ENCODE results near the gene PSAPL1. TPM values are rescaled to one million over a fixed set of nuclear protein-coding genes. Genes with fewer than 3 reads are reported as not detected.

Gene PSAPL1
- total and polyA plus RNA-seq, 2 of the 8 experiments (the other 6 are each of a cell fraction or from before 2014, with no cell fraction given): 0.03 TPM; not detected in 1

GRCh38 chr4:7469023-7469422, 34.3 kb upstream of the PSAPL1 start:
- CTCF ChIA-PET (ENCODE audit: partially characterized antibody): interaction anchor here (1.1 kb wide), 1 partner anchor 18 kb away, joined by 3 read pairs; no protein-coding TSS in a partner anchor
- Histone ChIP-seq H2AFZ (ENCODE audit: low read length) (no peak overlapping the region), H2AK5ac (ENCODE audit: low read depth, low read length) (no peak overlapping the region), H3K23me2 (ENCODE audit: low read depth, low read length) (peaks cover 7% of the 10 kb centered on the region; the same call in 1 of the 2 replicates), H3K56ac (replicated peaks; ENCODE audit: insufficient read length, low read depth, low read length) (no peak overlapping the region), H3K79me1 (ENCODE audit: low read depth, low read length) (no peaks in the 10 kb centered on the region), H2BK5ac (ENCODE audit: low read depth, low read length) (no peak overlapping the region), H3K14ac (ENCODE audit: insufficient read length) (no peak overlapping the region), H3K4me2 (ENCODE audit: insufficient read depth in 1 of 2, low read depth in 2 of 2, low read length in 2 of 2) (no peak overlapping the region), H3K27me3 (replicated peaks in 1 of 4; ENCODE audit: control insufficient read depth in 3 of 4, extremely low read depth in 1 of 4, insufficient read depth in 3 of 4, low read length in 3 of 4) (no peaks in the 10 kb centered on the region), H3K27ac (ENCODE audit: low read depth, low read length) (no peak overlapping the region), H4K8ac (ENCODE audit: extremely low read depth, insufficient read depth, low read length) (no peak overlapping the region), H3K23ac (ENCODE audit: insufficient read length) (no peak overlapping the region), H3K4me3 (ENCODE audit: extremely low read depth in 1 of 4, insufficient read depth in 2 of 4, low read depth in 3 of 4, low read length in 4 of 4) (no peak overlapping the region), H3K9me3 (ENCODE audit: insufficient read depth in 2 of 2, low read depth in 1 of 2, low read length in 1 of 2) (peaks cover 7% of the 10 kb centered on the region in 2 experiments; a peak in 3 of 4 replicates), H2BK120ac (replicated peaks; ENCODE audit: low read depth, low read length) (no peak overlapping the region), H3K18ac (ENCODE audit: extremely low read depth, low read length) (no peak overlapping the region), H2BK20ac (ENCODE audit: low read length) (no peak overlapping the region), H4K91ac (replicated peaks; ENCODE audit: insufficient read length, low read length) (peak overlapping the region; percentile 5), H3K4me1 (replicated peaks in 1 of 4; ENCODE audit: control insufficient read depth in 3 of 4, insufficient read depth in 4 of 4, low read length in 3 of 4) (peaks cover 0 to 8% (median 6%) of the 10 kb centered on the region in 4 experiments; a peak in 6 of 7 replicates), H2BK12ac (ENCODE audit: low read depth, low read length) (no peak overlapping the region), H3K4ac (replicated peaks; ENCODE audit: insufficient read length, low read depth, low read length) (no peak overlapping the region), H3K79me2 (ENCODE audit: control insufficient read depth in 1 of 2, insufficient read depth in 2 of 2, low read length in 2 of 2) (no peaks in the 10 kb centered on the region), H4K5ac (ENCODE audit: insufficient read length, low read depth, low read length) (no peak overlapping the region), H3K36me3 (ENCODE audit: control insufficient read depth in 2 of 4, insufficient read depth in 4 of 4, low read length in 3 of 4) (no peaks in the 10 kb centered on the region), H3K9ac (replicated peaks in 1 of 4; ENCODE audit: extremely low read depth in 1 of 4, low read depth in 3 of 4, low read length in 3 of 4) (no peak overlapping the region), H2BK15ac (ENCODE audit: low read length) (no peak overlapping the region), H4K20me1 (replicated peaks in 1 of 2; ENCODE audit: control insufficient read depth in 1 of 2, insufficient read depth in 2 of 2, low read length in 2 of 2) (peaks cover 0 to 2% of the 10 kb centered on the region in 2 experiments)
- TF ChIP-seq TCF12 (IDR thresholded peaks at IDR 0.05; ENCODE audit: low read depth, low read length) (no peak), SP2 (IDR thresholded peaks at IDR 0.05; ENCODE audit: low read length) (no peak), TBP (IDR thresholded peaks at IDR 0.05; ENCODE audit: low read depth, low read length) (no peak)
- DNase-seq (ENCODE audit: low read depth in 1 of 2, low spot score in 2 of 2) (no peak), FAIRE-seq (no peak)
- 83% methylated on average over 4 of the region's 4 CpGs; no CpG with 5 or more reads in 1 of the 2 experiments for WGBS, 2 experiments (ENCODE audit: extremely low coverage in 1 of 2, insufficient coverage in 1 of 2, insufficient read length in 1 of 2, insufficient replicate concordance in 2 of 2, low coverage in 1 of 2, low lambda C conversion rate in 2 of 2, missing lambda C conversion rate in 1 of 2)
- POLR2A ChIA-PET (ENCODE audit: partially characterized antibody): no interaction called here

Measured in H1 (cell line).